Right forelimb (tissue), 1 donor: ENCODE results near the gene HIPK2.

Experiments
- DNase-seq: peaks from one replicate; pipeline ENCODE4 v3.0.0-alpha.2; 2018

HIPK2 gene

DNA sequence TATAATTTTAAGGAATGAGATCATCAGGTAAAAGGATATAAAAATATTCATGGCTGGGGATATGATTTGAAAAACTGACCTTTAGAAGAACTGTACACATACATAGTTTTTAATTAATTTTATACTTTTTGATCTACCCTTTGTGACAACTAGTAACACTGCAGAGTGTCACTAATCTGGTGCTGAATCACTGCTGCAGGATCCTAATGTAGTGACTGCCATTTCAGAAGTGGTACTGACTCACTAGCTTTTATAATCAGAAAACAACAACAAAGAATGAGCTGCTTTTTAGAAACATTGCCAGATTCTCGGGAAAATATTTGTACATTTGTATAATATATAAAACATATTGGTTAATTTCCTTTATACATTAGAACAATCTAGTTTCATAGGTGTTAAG lies 110.4 kb downstream of the HIPK2 start:
- no peak for DNase-seq

DNA sequence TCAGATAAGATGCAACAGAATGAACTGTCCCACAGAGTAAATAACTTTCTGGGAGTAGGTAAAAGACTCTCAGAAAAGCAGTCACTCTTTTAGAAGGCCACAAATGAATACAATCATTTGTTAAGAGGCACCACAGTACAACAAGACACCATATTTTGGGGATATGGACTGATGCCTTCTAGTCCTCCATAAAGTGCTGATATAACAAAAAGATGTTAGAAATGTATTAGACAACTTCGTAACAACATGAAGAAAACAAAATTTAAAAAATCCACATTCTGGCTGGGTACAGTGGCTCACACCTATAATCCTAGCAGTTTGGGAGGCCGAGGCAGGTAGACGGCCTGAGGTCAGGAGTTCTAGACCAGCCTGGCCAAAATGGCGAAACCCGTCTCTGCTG lies 111.3 kb downstream of the HIPK2 start:
- no peak for DNase-seq

DNA sequence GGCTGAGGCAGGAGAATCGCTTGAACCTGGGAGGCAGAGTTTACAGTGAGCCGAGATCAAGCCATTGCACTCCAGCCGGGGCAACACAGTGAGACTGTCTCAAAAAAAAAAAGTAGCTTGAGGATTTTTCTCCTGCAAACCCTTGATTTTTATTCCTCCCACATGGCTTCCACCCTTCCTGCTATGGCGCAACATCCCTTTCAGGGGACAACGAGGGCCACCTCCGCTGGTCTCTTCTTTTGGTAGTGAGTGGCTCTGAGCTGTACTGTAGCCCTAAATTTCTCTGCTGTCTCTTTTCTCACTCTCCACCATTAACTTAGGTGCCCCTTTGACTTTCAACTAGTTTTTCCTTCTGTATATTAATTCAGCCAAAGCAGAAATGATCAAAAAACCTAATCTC lies 113.4 kb downstream of the HIPK2 start:
- no peak for DNase-seq

DNA sequence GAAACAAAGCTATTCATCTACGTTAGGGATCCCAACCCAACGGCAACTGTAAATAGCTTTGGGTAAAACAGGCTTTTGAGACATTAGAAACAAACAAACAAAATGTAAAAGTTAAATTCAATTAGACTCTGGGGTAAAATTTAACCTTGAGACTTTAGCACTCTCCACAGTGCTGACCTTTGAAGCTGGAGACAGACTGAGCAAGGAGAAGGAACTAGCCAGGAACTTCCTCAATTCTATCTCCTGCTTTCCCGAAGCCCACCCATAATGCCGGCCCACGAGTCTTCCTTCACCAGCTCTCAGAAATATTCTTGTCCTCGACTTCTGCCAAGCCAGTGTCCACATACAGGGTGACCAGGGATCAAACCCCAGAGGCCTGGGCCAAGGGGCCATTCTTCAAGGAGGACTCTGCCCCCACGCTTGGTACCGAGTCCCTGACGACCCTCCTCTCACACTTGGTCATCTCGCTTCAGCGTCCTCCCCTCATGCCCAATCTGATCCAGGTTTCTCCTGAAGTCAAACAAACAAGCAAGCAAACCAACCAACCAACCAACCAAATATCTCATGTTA lies 114.1 kb downstream of the HIPK2 start:
- DNase-seq: no peak

DNA sequence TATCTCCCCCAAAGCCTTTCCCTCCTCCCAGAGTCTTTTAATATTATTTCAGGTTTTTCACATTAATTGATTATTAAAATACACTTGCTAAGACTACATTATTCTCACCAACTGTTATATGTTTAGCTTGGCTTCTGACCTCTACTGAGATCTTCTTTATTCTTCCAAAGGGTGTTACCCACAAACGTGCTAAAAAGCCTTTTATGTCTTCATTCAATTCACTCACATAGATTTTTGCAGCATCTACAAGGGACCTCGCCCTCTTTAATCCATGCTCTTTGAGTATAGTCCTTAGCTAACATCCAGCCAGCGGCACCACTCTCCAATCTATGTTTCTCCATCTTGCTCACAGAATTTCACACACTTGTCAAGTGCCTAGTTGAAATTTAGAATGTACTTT lies 115.9 kb downstream of the HIPK2 start:
- DNase-seq: no peak

DNA sequence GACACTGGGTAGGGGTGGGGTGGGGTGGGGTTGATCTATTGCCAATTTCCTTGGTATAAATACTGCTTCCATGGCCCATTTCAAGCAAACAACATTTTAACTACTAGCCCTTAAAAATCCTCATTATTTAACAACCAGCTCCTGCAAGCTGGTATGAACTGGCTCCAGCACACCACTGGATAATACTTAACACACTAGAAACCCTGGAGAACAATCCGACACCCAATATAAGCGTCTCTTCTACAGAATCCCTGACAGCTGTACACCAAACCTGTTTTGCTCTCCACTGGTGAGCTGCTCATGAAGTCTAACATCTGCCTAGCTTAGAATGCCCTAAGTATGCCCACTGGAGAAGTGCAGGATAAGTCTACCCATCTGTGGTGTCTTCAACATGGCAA lies 116.8 kb downstream of the HIPK2 start:
- no peak for DNase-seq

DNA sequence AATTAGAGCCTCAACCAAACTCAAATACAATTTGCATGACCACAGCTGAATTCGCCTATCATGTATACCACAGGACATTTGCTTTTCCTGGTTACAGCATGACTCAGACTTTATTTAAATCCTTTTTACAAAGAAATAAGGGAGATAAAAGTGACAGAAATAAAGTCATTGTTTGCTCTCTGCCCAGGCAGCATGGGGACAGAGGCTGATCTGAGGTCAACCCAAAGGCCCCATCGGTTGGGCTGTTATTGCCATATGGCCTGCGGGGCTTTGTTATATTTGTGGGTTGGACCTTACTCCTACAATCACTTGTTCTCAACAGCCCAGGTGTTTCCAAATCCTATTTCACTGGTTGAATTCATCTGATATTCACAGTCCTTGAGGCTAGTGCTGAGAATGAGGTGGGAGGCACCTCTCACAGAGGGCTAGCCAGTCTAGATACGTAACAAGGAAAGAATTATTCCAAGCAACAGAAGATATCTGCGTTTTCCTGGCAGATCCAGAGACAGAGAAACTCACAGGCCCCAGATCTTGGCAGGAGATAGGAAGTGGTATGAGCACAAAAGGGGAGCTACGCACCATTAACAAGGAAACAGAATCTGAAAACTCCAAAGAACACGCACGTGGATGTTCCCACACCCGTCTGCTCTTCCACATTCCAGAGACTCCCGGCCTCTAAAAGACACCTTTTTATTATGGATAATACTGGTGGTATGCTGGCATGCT lies 117.3 kb downstream of the HIPK2 start:
- DNase-seq: no peak

DNA sequence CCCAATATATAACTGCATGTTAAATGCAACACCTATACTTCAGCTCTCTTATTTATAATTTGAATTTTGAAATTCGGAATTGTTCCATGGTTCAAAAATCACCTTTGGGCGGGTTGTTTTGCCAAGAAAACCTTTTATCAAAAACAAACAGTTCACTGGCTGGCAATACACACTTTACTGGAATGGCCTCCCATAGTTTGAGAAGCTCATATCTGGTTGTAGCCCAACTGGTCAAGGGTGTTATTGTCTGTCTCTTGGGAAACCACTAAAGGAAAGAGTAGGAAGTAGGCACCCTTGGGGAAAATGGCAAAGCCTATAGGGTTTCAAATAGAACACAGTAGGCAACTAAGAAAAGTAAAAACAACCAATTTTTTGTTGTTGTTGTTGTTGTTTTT lies 117.9 kb downstream of the HIPK2 start:
- DNase-seq: no peak

DNA sequence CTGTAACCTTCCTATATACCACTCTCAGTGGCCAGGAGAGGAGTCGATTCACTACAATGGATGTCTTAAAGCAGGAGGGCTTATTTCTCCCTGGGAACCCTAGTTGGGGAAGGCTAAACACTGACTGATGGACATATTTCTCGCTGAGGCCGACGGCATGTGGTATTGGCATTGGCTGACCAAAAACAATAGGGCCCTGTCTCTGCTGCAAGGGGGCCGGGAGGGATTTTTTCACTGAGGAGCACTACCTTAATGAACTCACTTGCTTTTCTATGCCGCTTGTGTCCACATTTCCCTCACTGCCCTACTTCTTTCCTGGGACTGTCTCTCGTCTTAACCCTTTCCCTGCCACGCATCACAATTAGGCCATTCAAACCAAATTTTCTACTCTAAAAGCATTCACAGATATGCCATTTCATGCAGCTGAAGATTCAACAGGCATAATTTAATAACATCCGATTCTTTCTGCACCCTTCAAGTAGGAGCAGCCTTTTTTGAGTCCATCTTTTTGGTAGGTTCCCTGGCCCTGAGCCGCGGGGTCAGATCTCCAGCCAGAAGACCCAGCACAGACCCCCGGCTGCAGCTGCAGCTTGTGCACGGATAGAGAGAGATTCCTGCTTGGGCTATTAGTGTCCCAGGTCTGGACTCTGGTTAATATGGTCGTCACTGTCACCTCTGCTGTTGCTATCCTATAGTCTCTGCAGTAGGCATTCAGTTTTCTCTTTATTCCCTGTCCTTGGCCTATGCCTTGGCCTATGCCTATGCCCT lies 118.7 kb downstream of the HIPK2 start:
- no peak for DNase-seq

DNA sequence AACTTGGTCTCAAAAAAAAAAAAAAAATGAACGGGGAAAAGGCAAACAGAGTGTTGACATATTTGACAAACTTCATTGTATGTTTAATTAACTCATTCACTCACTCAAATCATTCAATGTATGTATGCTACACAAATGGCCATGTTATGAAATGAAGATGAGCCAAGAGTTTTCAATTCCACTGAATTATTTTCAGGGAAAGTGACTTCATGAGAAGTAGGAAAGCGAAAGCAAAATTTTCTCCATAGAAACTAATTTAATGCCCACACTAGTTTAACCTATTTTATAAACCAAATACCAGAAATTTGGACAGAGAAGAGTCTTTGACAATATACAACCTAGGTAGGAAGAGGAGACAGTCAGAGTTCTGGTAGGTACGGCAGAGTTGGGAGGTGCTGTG lies 119.5 kb downstream of the HIPK2 start:
- no peak for DNase-seq

DNA sequence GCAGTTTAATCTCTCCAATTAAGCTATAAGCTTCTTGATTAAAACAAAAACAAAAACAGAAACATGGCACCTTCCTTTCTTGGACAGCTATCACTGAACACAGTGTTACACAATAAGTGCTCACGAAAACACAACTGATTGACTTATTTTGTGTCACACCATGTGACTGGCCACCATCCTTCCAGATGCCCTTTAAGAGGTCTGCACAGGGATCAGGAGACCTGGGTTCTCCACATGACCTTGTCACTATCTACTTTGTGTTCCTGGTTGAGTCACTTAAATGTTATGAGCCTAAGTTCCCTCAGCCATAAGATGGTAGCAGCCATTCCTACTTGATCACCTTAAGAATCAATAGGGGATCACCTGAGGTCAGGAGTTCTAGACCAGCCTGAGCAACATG lies 120.1 kb downstream of the HIPK2 start:
- DNase-seq: no peak

DNA sequence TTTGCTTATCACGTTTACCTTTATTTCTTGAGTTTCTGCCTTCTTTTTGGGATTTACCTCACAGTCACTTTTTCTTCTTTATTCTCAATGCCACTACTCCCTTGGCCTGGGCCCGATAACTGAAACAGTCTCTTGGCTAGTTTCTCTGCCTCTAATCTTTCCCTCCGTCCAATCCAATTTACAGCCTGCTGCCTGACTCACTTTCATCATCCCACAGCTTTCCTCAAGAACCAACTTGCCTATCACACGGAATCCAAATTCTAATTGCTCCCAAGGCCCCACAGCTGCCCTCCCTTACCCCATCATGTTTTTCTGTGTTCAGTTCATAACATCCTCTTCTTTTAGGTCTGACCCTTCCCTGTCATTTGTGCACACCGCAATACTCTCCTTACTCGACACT lies 121.4 kb downstream of the HIPK2 start:
- DNase-seq: no peak

DNA sequence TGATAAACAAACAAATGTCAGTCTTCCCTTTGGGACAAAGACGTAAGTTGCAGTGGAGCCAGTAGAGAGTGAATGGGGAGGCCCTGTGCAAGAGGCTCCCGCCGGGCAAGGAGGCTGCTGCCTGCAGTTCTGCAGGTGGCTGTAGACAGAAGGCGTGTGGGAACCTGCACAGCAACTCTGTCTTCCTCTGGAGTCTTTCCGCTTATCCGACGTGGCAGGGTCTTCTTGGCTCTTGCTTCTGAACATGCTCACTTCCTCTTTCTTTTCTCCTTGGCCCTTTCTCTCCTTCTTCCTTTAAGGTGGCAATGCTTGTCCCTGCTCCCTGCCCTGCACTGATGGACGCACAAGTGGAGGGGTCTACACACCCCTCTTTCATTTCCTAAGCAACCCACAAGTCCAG lies 122.5 kb downstream of the HIPK2 start:
- DNase-seq: no peak

DNA sequence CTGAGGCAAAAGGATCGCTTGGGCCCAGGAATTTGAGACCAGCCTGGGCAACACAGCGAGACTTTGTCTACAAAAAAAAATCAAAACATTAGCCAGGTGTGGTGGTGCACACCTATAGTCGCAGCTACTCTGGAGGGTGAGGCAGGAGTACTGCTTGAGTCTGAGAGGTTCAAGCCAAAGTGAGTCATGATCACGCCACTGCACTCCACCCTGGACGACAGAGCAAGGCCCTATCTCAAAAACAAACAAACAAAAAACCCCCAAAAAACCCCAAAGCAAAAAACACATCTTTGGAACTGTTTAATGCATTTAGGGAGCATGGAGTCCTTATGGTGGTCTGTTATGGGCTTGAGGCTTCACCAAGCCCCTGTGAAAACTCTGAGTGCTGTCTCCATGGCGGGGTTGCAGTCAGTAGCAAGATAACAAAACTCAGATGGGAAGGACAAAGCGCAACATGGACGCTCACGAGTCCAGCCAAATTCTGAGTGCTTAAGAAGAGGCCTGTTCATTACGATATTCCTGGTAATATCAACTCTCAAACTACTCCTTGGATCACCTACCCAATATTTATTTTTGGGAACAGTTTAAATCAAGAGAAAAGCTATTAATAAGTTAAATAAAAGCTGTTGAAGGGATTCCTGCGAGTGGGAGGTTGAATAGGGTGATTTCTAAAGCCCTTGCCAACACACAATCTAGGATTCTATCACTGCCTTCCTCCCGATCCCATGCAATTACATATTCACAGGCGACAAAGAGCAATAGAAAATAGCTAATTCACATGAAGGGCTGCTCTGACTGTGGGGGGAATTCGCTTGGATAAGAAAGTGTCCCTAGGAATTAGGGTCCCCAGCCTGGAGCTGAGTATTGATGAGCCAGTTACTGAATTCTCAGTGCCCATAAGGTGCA lies 123.3 kb downstream of the HIPK2 start:
- no peak for DNase-seq

DNA sequence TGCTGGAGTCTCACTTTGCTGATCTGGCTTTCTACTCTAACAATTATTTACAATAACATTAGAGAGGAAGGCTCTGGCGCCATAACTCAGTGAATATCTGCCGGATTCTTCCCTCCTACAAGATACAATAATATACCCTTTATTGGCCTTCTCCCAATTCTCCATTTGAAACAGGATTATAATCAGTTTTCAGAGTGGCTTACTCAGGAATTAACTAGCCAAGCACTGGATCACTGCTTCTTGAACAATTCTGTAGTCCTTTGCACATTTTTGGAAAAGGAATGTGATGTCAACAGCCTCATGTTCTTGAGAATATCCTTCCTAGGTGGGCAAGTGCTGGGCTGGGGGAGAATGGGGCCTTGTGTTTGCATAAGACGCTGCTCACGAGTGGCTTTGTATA lies 125.9 kb downstream of the HIPK2 start:
- no peak for DNase-seq

DNA sequence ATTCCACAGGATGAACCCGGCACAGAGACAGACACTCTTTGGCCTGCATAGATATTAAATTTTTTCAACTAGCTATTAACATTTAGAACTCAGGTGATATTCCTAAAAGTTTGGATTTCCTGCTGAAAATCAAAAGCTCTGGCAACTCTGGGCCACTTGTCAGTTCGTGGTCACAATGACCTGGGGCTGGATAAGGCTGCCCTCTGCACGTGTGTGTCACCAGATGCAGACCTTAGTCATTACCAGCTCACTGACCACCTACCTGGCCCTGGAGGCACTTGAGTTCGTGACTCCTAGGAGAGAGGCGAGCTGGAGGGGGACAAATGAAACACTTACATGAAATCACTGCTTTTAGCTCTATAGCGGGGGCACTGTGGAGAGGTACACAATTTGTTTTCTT lies 126.5 kb downstream of the HIPK2 start:
- DNase-seq: no peak

DNA sequence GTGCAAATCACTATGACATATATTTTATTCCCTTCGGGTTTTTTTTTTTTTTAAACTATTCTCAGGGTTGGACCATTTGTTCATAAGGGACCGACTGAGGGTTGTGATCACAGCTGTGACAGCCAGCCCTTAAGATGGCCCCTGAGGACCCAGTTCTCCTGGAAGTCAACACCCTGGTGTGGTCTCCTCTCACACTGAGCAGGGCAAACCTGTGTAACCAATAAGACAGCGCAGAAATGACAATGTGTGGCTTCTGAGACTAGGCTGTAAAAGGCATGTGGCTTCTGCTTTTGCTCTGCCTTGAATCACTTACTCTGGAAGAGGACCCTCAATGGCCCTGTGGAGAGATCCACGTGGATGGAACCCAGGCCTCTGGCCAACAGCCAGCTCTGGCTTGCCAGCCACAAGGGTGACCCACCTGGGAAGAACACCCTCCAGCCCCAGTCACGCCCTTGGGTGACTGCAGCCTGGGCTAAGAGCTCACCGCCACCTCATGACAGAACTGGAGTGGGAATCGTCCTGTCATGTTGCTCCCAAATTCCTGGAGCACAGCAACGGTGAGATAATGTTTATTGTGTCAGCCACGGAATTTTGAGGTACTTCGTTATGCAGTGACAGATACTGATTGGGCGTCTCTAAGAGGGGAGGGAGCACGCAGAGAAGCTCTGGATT lies 127.2 kb downstream of the HIPK2 start:
- DNase-seq: no peak

DNA sequence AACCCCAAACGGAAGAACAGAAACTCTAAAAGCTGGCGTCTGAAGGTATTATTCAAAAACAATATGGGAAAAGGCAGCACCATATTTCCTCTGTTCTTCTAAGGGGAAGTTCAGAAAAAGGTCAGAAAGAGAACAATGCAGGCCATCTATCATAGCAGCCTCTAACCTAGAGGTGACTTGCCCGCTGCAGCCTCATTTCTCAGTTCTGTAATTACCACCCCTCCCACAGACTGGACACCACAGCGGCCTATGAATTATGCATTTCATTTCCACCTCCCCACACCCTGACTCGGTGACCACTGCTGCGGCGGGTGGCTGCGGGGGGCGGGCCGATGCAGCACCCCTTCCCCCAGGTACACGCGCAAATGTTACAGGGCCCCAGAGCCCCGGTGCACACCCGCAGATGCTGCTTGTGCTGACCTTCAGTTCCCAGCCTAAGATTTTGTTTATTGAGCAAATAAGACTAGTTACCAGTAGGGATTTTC lies 128.8 kb downstream of the HIPK2 start:
- no peak for DNase-seq

DNA sequence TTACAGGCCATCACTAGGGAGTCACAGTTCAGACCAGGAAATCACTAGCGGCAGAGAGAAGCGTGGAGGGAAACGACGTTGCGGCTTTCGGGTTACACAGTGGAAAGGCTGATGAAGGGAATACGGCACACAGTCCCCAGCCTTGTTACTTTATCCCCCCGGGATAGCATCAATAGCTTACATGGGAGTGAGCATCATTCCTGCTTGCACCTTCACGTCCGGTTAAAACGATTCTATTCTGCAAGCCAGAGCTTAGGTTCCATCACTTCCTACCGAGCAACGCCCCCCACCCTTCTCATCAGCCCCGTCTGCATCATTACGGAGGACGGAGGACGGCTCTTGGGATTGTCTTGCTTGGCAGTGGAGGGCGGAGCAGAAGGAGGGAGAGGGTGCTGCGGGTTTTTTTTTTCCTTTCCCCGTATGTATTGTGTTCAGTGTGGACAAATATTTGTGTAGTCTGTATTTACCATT lies 129.4 kb downstream of the HIPK2 start:
- no peak for DNase-seq

DNA sequence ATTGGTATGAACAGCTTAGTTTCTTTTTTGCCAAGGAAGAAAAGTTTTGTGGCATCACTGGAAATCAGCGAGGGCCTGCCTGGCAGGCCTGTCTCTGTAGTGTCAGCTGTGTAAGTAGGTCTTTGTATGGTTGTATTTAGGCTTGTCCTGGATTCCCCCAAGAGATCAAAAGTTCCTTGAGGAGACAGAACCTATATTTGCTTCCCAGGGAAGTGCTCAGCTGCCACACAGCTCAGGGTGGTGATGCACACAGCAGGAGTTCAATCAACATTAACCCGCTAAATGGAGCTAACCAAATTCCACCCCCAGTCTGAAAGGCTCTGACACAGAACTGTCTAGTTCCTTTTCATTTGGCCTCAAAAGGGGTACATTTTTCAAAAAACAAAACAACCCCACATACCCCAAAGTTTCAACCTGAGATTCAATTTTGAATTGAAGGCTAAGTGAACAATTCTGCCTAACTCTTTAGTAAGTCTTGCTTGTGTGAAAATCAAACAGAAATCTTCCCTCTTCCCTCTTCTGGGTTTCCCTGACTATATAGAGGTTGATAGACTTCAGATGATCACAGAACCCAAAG lies 129.9 kb downstream of the HIPK2 start:
- no peak for DNase-seq

DNA sequence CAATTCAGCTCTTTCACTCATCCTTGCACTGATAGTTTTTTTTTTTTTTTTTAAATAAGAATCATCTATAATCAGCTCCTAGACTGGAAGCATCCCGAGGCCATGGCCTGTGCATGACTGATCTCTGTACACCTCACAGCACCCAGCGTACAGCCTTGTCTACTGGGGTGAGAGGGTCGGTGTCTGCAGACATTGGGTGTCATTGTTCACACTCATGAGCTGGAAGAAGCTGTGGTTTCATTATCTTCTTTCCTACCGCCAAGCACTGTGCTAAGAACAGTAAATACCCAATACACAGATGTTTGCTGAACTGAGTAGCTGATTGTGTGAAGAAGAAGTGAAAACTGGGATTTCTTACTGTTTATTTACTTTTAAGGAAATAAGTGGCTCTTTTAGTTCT lies 130.7 kb downstream of the HIPK2 start:
- no peak for DNase-seq

DNA sequence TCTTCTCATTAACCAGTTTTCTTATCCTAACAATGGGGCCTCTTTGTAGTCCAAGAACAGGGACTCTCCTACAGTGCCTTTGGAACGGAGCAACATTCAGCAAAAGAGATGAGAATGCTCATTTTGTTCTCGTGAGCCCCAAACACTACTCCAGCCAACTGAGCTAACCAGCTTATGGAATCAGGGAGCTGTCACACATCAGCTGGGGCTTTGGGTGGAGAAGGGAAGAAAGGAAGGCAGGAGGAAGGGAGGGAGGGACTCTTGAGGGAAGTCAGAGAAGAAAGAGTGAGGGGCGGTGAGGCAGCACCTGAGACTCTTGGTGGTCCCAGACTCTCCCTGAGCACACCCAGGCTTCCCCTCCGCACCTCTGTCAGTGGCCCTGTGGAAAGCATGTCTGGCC lies 131.2 kb downstream of the HIPK2 start:
- no peak for DNase-seq
